Measurements from ENCODE around the gene ZNF438.

Gene ZNF438

GRCh38 chr10:30819341-30820181, 212.1 kb downstream of the ZNF438 start:
- Histone ChIP-seq H3K4me3 (ENCODE audit: low read depth in 1 of 2, low read length in 1 of 2) (no peak overlapping the region), H3K4me1 (ENCODE audit: control insufficient read depth in 1 of 2, insufficient read depth in 1 of 2, low read depth in 1 of 2, low read length in 1 of 2) (peaks cover 11 to 12% of the 10 kb centered on the region in 2 experiments), H3K36me3 (no peaks in the 10 kb centered on the region), H3K9me3 (no peaks in the 10 kb centered on the region), H3K27ac (no peak overlapping the region), H3K27me3 (no peaks in the 10 kb centered on the region)
- TF ChIP-seq CTCF (IDR thresholded peaks at IDR 0.05): no peak

DNA sequence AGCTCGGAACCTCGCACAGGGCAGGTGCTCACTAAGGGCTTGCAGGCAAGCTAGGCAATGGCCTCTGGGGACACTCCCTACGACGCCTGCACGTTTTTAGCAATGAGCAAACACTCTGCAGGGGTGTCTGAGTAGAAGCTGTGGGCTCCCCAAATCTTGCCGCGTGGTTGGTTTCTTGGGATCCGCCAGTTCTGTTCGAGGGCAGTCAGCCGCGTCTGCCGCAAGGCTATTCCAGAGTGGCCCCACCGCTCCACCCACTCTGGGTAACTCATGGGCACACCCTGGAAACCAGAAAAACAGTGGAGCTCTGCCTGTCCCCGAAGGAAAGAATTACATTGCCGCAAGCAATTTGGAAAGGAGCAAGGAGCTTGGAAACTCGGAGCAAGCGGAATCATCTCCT, 212.8 kb downstream of the ZNF438 start:
- H3K4me1 ChIP-seq (ENCODE audit: control insufficient read depth in 1 of 2, insufficient read depth in 1 of 2, low read depth in 1 of 2, low read length in 1 of 2): peaks cover 11 to 12% of the 10 kb centered on the region in 2 experiments
- H3K27me3 ChIP-seq: no peaks in the 10 kb centered on the region
- no peak for TF ChIP-seq CTCF (IDR thresholded peaks at IDR 0.05)
- H3K27ac ChIP-seq: no peak overlapping the region
- H3K4me3 ChIP-seq (ENCODE audit: low read depth in 1 of 2, low read length in 1 of 2): no peak overlapping the region
- no peaks in the 10 kb centered on the region for H3K36me3 ChIP-seq
- no peaks in the 10 kb centered on the region for H3K9me3 ChIP-seq

GRCh38 chr10:30818010-30818660, 213.5 kb downstream of the ZNF438 start:
- H3K4me3 ChIP-seq (ENCODE audit: low read depth in 1 of 2, low read length in 1 of 2): no peak overlapping the region

DNA sequence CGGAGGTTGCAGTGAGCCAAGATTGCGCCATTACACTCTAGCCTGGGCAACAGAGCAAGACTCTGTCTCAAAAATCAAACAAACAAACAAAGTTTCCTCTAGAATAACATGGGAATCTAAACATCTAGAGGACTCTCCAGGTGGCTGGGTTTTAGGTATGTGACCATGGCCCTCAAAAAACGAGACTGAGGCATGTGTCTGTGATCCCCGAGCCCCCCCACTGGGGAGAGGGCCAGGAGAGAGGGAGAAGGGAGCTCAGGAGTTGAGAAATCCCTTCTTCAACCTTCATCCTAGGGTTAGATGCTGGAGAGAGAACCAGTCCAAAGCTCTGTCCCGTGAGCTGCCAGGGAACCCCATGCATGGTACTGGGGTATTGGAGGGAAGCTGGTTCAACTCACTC, 214.1 kb downstream of the ZNF438 start:
- Histone ChIP-seq H3K27ac (no peak overlapping the region), H3K4me1 (ENCODE audit: control insufficient read depth in 1 of 2, insufficient read depth in 1 of 2, low read depth in 1 of 2, low read length in 1 of 2) (peaks cover 11 to 12% of the 10 kb centered on the region in 2 experiments), H3K27me3 (no peaks in the 10 kb centered on the region), H3K4me3 (ENCODE audit: low read depth in 1 of 2, low read length in 1 of 2) (no peak overlapping the region), H3K9me3 (no peaks in the 10 kb centered on the region), H3K36me3 (no peaks in the 10 kb centered on the region)
- no peak for TF ChIP-seq CTCF (IDR thresholded peaks at IDR 0.05)

More at GRCh38 chr10:30818010-30818660, 213.5 kb downstream of the ZNF438 start:
- no peaks in the 10 kb centered on the region for H3K27me3 ChIP-seq
- H3K36me3 ChIP-seq: no peaks in the 10 kb centered on the region
- TF ChIP-seq CTCF (IDR thresholded peaks at IDR 0.05): no peak
- H3K9me3 ChIP-seq: no peaks in the 10 kb centered on the region
- peaks cover 11 to 12% of the 10 kb centered on the region in 2 experiments for H3K4me1 ChIP-seq (ENCODE audit: control insufficient read depth in 1 of 2, insufficient read depth in 1 of 2, low read depth in 1 of 2, low read length in 1 of 2)
- no peak overlapping the region for H3K27ac ChIP-seq

DNA sequence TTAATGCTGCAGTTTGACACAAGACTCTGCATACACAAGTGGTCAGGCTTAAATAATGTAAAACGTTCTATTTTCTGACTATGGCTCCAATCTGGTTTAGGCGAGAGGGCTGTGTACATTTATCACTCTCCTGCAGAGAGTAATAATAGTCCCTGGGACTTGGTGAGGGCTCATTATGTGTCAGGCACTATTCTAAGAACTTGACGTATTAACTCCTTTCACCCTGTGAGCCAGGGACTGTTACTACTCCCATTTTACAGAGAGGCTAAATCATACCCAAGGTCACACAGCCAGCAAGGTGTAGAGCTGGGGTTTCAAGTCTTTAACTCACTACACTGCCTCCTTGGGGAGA, 214.9 kb downstream of the ZNF438 start:
- Histone ChIP-seq H3K9me3 (no peaks in the 10 kb centered on the region), H3K4me3 (ENCODE audit: low read depth in 1 of 2, low read length in 1 of 2) (no peak overlapping the region), H3K27me3 (no peaks in the 10 kb centered on the region), H3K4me1 (ENCODE audit: control insufficient read depth in 1 of 2, insufficient read depth in 1 of 2, low read depth in 1 of 2, low read length in 1 of 2) (peaks cover 11 to 12% of the 10 kb centered on the region in 2 experiments), H3K27ac (no peak overlapping the region), H3K36me3 (no peaks in the 10 kb centered on the region)
- no peak for TF ChIP-seq CTCF (IDR thresholded peaks at IDR 0.05)

Data from neutrophil (primary cell).